NOMO-1 treated with DMSO at 0.1 percent for 48 hours (cell line): ENCODE measurements around the gene ESYT1.
"Not testable (repeated sequence)": the region's sequence is repeated elsewhere in the genome, so short reads cannot be mapped to it uniquely, and the experiment has no call there.

ENCODE experiments used
- DNase-seq: peaks from one replicate; lab custom pipeline; 2025; ENCODE audit not compliant: unreplicated experiment; lab: John Stamatoyannopoulos, UW

The ESYT1 gene

GRCh38 chr12:56154246-56154771 lies 26.2 kb downstream of the ESYT1 start:
- no peak for DNase-seq

GRCh38 chr12:56154818-56155217 lies 26.8 kb downstream of the ESYT1 start:
- DNase-seq = no peak

GRCh38 chr12:56155256-56155845 lies 27.3 kb downstream of the ESYT1 start:
- DNase-seq = no peak

GRCh38 chr12:56156464-56157200 lies 28.6 kb downstream of the ESYT1 start:
- DNase-seq = not testable (repeated sequence)

GRCh38 chr12:56157201-56158028 lies 29.3 kb downstream of the ESYT1 start:
- peak; percentile 86 for DNase-seq

GRCh38 chr12:56158029-56158925 lies 30.2 kb downstream of the ESYT1 start, which contains the start of gene MYL6:
TSS of gene MYL6 (plus strand) at chr12:56158359. CDS start at chr12:56158402, 43 bp downstream.
- peak; percentile 98 for DNase-seq

GRCh38 chr12:56158926-56159461 lies 30.9 kb downstream of the ESYT1 start:
- DNase-seq = peak; percentile 40

- no peak for DNase-seq
Measured at GRCh38 chr12:56159482-56160192, 31.6 kb downstream of the ESYT1 start.

GRCh38 chr12:56160193-56160763 lies 32.2 kb downstream of the ESYT1 start:
- DNase-seq = no peak

GRCh38 chr12:56160894-56161689 lies 33.0 kb downstream of the ESYT1 start:
- DNase-seq = no peak

GRCh38 chr12:56161690-56162351 lies 33.8 kb downstream of the ESYT1 start:
- DNase-seq = no peak

- DNase-seq = no peak
Measured at GRCh38 chr12:56162468-56163290, 34.6 kb downstream of the ESYT1 start.

GRCh38 chr12:56163533-56164344 lies 35.7 kb downstream of the ESYT1 start:
- DNase-seq = no peak

GRCh38 chr12:56164345-56164729 lies 36.3 kb downstream of the ESYT1 start:
- DNase-seq = no peak

GRCh38 chr12:56165369-56165768 lies 37.3 kb downstream of the ESYT1 start:
- DNase-seq = no peak

- DNase-seq = no peak
Measured at GRCh38 chr12:56169229-56169759, 41.2 kb downstream of the ESYT1 start.
